Right lobe of liver (tissue), 6 donors: ENCODE data around the gene PTPRU. TPM values are rescaled to one million over a fixed set of nuclear protein-coding genes. Genes with fewer than 3 reads are reported as not detected.

Experiments used
- ATAC-seq, 4 donors: fragments of 200-7000 bp; cut with Tn5 transposase; one replicate each; pipeline ENCODE4 v1.9.1; 2020; ENCODE audit warnings: mild to moderate bottlenecking in 4 of 4, moderate library complexity in 4 of 4
- DNase-seq, 3 donors: peaks; one replicate each; pipeline ENCODE4 v3.0.0-alpha.2; 2020
- H3K27ac ChIP-seq, 3 donors: fragments of 200-600 bp; one replicate each; pipeline ENCODE4 v1.8.0; 2022
- H3K27me3 ChIP-seq, 2 donors: fragments of 200-600 bp; one replicate each; pipeline ENCODE4 v1.8.0; 2022
- H3K36me3 ChIP-seq, 4 donors: fragments of 200-600 bp; sonication (generic) in 1 of 4; one replicate each; pipeline versions ENCODE4 v1.5.1 to v1.8.0; 2017 to 2022; ENCODE audit warnings: control low read depth in 1 of 4
- H3K4me1 ChIP-seq, 4 donors: fragments of 200-600 bp; sonication (generic) in 1 of 4; one replicate each; pipeline versions ENCODE4 v1.5.1 to v1.8.0; 2017 to 2022; ENCODE audit warnings: control low read depth in 1 of 4
- H3K4me3 ChIP-seq, 3 donors: fragments of 200-600 bp; one replicate each; pipeline ENCODE4 v1.8.0; 2022
- H3K9me3 ChIP-seq, 4 donors: fragments of 200-600 bp; sonication (generic) in 1 of 4; one replicate each; pipeline versions ENCODE4 v1.5.1 to v1.8.0; 2017 to 2022; ENCODE audit warnings: control low read depth in 1 of 4
- POLR2A ChIP-seq: fragments of 450-650 bp; IDR thresholded peaks from one replicate; pipeline ENCODE4 v1.6.1; 2017; ENCODE audit warnings: antibody characterized with exemption, mild to moderate bottlenecking
- WGBS: methylation state at CpG from one replicate; pipeline ENCODE4 v1.1.6; 2018; ENCODE audit warnings: low coverage, low lambda C conversion rate; ENCODE audit not compliant: insufficient coverage; ENCODE audit errors: missing lambda C conversion rate; 5-methylcytosine and 5-hydroxymethylcytosine counted together
- intact Hi-C, 2 donors: fragments of 100-400 bp; cut with DNase I; formaldehyde crosslinking; loops; one replicate each; pipeline versions ENCODE4 v1.11.2 to v1.14.1; 2022
- total RNA-seq, 6 experiments: library from RNA; depleted of rRNA in 2 of 6; stranded (reverse); fragments of >200 nt in 2 of 6; fragmentation: NEBNext Ultra II Directional in 3 of 6; extraction: Animal tissue kit (Norgen Biotek cat#: 25700) in 3 of 6; gene quantifications; one replicate each; pipeline versions ENCODE4 v1.1.0 to v1.2.4, GENCODE V29; 2016 to 2023
- TF ChIP-seq, protein P1 (sequence below), 4 donors: fragments of 200-600 bp in 3 of 4; fragments of 450-650 bp in 1 of 4; IDR thresholded peaks; one replicate each; pipeline versions ENCODE4 v1.5.1 to v1.8.0; 2016 to 2022; ENCODE audit warnings: antibody characterized with exemption in 4 of 4, mild to moderate bottlenecking in 2 of 4
- donor health status: DM: no; HTN: yes; CAD: no.
- donor health status: DM: no; HTN: no; CAD: no.
- donor health status: DM: no; HTN: no; CAD: no.
- donor health status: DM: no; HTN: yes; CAD: no.
- donor health status: DM: no; HTN: yes; CAD: no.

Gene PTPRU
- total RNA-seq, 6 experiments from 2014 or later: 4.8 to 22.3 (median 14.5) TPM

DNA sequence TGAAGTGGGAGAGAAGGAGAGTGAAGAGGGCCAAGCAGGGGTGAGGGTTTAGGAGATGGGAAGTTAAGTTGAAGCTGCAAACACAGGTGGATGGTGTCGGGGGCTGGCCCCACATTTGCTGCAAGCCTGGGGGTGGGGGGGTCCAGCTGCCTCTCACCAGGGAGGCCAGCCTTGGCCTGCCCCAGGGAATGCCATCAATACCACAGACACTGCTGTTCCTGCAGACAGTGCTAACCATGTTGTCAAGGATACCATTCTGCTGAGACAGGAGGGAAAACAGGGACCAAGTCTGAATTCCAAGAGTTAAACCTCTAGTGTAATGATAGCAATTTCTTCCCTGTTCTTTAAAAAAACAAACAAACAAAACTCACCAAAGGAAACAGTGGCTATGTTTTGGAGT, 13.6 kb upstream of the PTPRU start:
- Histone ChIP-seq H3K27ac (no peak overlapping the region), H3K36me3 (peaks cover 0 to 3% (median 0%) of the 10 kb centered on the region in 4 donors), H3K4me1 (no peaks in the 10 kb centered on the region), H3K27me3 (no peaks in the 10 kb centered on the region), H3K4me3 (no peak overlapping the region), H3K9me3 (no peaks in the 10 kb centered on the region)
- DNase-seq (no peak), ATAC-seq (no peak)
- 100% methylated on average over 1 of the region's 1 CpG for WGBS
- intact Hi-C loops: no loop called here
- TF ChIP-seq, protein P1, sequence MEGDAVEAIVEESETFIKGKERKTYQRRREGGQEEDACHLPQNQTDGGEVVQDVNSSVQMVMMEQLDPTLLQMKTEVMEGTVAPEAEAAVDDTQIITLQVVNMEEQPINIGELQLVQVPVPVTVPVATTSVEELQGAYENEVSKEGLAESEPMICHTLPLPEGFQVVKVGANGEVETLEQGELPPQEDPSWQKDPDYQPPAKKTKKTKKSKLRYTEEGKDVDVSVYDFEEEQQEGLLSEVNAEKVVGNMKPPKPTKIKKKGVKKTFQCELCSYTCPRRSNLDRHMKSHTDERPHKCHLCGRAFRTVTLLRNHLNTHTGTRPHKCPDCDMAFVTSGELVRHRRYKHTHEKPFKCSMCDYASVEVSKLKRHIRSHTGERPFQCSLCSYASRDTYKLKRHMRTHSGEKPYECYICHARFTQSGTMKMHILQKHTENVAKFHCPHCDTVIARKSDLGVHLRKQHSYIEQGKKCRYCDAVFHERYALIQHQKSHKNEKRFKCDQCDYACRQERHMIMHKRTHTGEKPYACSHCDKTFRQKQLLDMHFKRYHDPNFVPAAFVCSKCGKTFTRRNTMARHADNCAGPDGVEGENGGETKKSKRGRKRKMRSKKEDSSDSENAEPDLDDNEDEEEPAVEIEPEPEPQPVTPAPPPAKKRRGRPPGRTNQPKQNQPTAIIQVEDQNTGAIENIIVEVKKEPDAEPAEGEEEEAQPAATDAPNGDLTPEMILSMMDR (IDR thresholded peaks at IDR 0.05): no peak
- no peak for TF ChIP-seq POLR2A

DNA sequence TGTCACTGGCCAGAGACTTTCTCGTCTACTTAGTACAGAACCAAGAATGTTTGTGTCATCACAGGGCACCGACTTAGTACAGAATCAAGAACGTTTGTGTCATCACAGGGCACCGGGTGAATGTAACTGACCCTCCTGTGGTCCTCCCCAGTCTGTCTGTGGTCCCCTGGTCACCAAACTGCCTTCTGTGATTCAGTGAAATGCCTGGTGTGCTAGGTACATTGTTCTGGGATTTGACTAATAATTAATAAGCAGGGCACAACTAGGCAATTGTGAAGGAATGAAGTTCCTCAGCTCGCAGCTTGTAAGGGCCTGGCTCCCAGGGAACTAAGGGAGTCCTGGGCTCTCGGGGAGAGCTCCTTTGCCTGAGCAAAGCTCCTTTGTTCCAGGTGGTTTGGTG, 12.8 kb upstream of the PTPRU start:
- ATAC-seq (no peak), DNase-seq (no peak)
- no peaks in the 10 kb centered on the region for H3K27me3 ChIP-seq
- H3K4me3 ChIP-seq: no peak overlapping the region
- no peaks in the 10 kb centered on the region for H3K4me1 ChIP-seq
- intact Hi-C loops: no loop called here
- peaks cover 0 to 3% (median 0%) of the 10 kb centered on the region in 4 donors for H3K36me3 ChIP-seq
- TF ChIP-seq, protein P1 (IDR thresholded peaks at IDR 0.05): no peak
- no peak for TF ChIP-seq POLR2A
- 76% methylated on average over 4 of the region's 6 CpGs for WGBS
- H3K9me3 ChIP-seq: no peaks in the 10 kb centered on the region
- H3K27ac ChIP-seq: no peak overlapping the region

DNA sequence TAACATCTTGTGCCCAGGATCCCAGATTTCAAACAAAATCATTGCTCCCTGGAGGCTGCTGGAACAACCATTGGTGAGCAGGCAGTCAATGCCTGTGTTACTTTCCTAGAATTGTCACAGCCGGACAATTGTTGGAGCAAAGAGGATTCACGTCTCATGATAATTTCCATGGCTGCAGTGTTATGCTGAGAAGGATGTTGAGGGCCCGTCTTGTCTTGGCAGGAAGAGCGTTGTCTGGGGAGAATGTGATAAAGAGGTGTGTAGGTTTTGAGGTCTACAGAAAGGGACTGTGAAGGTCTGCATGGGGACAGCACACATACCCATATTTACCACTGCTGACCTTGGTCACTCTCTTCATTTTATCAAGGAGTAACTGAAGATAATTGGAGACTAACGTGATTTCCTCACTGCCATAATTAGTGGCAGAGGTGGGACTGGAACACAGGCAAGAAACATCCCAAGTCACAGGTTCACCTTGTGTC, 11.9 kb upstream of the PTPRU start:
- H3K27me3 ChIP-seq: no peaks in the 10 kb centered on the region
- intact Hi-C loops: no loop called here
- H3K4me3 ChIP-seq: no peak overlapping the region
- DNase-seq (no peak), ATAC-seq (no peak)
- H3K36me3 ChIP-seq: peaks cover 0 to 3% (median 0%) of the 10 kb centered on the region in 4 donors
- 61% methylated on average over 4 of the region's 5 CpGs for WGBS
- no peaks in the 10 kb centered on the region for H3K9me3 ChIP-seq
- TF ChIP-seq, protein P1 (IDR thresholded peaks at IDR 0.05): no peak
- TF ChIP-seq POLR2A: no peak
- no peaks in the 10 kb centered on the region for H3K4me1 ChIP-seq
- H3K27ac ChIP-seq: no peak overlapping the region

DNA sequence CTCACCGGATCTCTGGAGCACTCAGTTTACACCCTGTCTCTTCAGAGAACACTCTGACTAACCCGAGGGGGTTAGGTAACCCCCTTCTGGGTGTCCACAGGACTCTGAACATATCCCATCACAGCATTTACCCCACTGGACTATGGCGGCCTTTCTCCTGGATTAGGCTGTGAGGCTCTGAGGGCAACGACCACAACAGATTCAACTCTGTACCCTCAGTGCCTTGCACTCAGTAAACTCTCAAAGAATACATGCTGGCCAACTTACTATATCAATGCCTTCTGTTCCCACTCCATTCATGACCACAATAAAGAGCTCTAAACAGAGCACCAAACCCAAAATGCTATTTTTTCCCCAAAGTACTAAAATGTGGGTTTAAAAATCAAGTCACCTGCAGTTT, 11.0 kb upstream of the PTPRU start:
- no peaks in the 10 kb centered on the region for H3K9me3 ChIP-seq
- TF ChIP-seq, protein P1 (IDR thresholded peaks at IDR 0.05): no peak
- no peak for TF ChIP-seq POLR2A
- H3K27me3 ChIP-seq: no peaks in the 10 kb centered on the region
- WGBS: 64% methylated on average over 4 of the region's 4 CpGs
- DNase-seq (no peak), ATAC-seq (no peak)
- intact Hi-C loops: no loop called here
- H3K4me3 ChIP-seq: no peak overlapping the region
- peaks cover 0 to 8% (median 0%) of the 10 kb centered on the region in 4 donors for H3K4me1 ChIP-seq
- no peak overlapping the region for H3K27ac ChIP-seq
- H3K36me3 ChIP-seq: peaks cover 0 to 3% (median 0%) of the 10 kb centered on the region in 4 donors

DNA sequence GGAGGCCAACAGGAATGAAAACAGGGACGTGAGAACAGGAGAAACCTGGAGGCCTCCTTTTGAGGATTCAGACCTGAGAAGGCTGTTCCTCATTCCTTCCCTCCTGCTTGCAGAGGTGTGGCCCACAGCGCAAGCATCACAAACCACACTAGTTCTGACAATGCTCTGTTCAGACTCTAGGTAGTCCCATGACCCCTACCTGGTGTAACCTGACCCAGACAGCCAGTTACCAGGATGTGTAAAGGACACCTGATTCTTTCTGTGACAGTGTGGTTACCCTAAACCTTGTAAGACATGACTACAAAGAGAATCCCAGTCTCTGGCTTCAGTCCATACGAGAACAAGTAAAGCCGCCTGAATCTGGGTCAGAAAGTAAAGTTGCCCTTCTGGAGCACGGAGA, 8.8 kb upstream of the PTPRU start:
- DNase-seq (no peak), ATAC-seq (no peak)
- no peak overlapping the region for H3K4me3 ChIP-seq
- TF ChIP-seq POLR2A: no peak
- TF ChIP-seq, protein P1 (IDR thresholded peaks at IDR 0.05): no peak
- no peak overlapping the region for H3K27ac ChIP-seq
- 77% methylated on average over 3 of the region's 5 CpGs for WGBS
- H3K36me3 ChIP-seq: no peaks in the 10 kb centered on the region
- H3K4me1 ChIP-seq: peaks cover 0 to 8% (median 0%) of the 10 kb centered on the region in 4 donors
- no peaks in the 10 kb centered on the region for H3K27me3 ChIP-seq
- no peaks in the 10 kb centered on the region for H3K9me3 ChIP-seq
- intact Hi-C loops: no loop called here
